H9 (cell line): ENCODE measurements around the gene ATP5IF1. TPM values are rescaled to one million over a fixed set of nuclear protein-coding genes. Genes with fewer than 3 reads are reported as not detected.

ENCODE experiments used
- DNase-seq: peaks from one replicate; pipeline ENCODE4 v3.0.0-alpha.2; 2017
- H2AFZ ChIP-seq: one replicate; pipeline ENCODE4 v1.6.1; 2013; ENCODE audit warnings: mild to moderate bottlenecking, low read length, control low read depth, moderate library complexity
- H2AK5ac ChIP-seq: 2 replicates; pipeline ENCODE4 v1.6.1; 2013; ENCODE audit warnings: low read length, control low read depth, mixed read lengths; ENCODE audit not compliant: insufficient read length
- H2BK120ac ChIP-seq: one replicate; pipeline ENCODE4 v1.6.1; 2013; ENCODE audit warnings: low read depth, mild to moderate bottlenecking, low read length, control low read depth, inconsistent platforms; ENCODE audit not compliant: poor library complexity, severe bottlenecking
- H2BK12ac ChIP-seq: 2 replicates; pipeline ENCODE4 v1.6.1; 2013; ENCODE audit warnings: low read length, control low read depth, mixed read lengths, low read depth; ENCODE audit not compliant: insufficient read length
- H2BK15ac ChIP-seq: 2 replicates; pipeline ENCODE4 v1.6.1; 2013; ENCODE audit warnings: low read depth, low read length, control low read depth
- H2BK20ac ChIP-seq: one replicate; pipeline ENCODE4 v1.6.1; 2013; ENCODE audit warnings: low read depth, mild to moderate bottlenecking, low read length, control low read depth, inconsistent platforms; ENCODE audit not compliant: poor library complexity, severe bottlenecking
- H2BK5ac ChIP-seq: 2 replicates; pipeline ENCODE4 v1.6.1; 2013; ENCODE audit warnings: low read length, control low read depth, mixed read lengths; ENCODE audit not compliant: insufficient read length
- H3K14ac ChIP-seq: 2 replicates; pipeline ENCODE4 v1.6.1; 2013; ENCODE audit warnings: low read length, control low read depth; ENCODE audit not compliant: insufficient read depth
- H3K18ac ChIP-seq: 2 replicates; pipeline ENCODE4 v1.6.1; 2013; ENCODE audit warnings: low read depth, mild to moderate bottlenecking, mixed read lengths, low read length, control low read depth; ENCODE audit not compliant: insufficient read length
- H3K23ac ChIP-seq: 2 replicates; pipeline ENCODE4 v1.6.1; 2013; ENCODE audit warnings: low read length, control low read depth, mixed read lengths, low read depth; ENCODE audit not compliant: insufficient read length
- H3K23me2 ChIP-seq: 2 replicates; pipeline ENCODE4 v1.6.1; 2013; ENCODE audit warnings: low read depth, mild to moderate bottlenecking, mixed read lengths, low read length, control low read depth; ENCODE audit not compliant: insufficient read length, poor library complexity, severe bottlenecking
- H3K27ac ChIP-seq: 2 replicates; pipeline ENCODE4 v1.5.1; 2013; ENCODE audit warnings: low read length, control low read depth, mixed read lengths, low read depth; ENCODE audit not compliant: insufficient read length
- H3K27me3 ChIP-seq: 2 replicates; pipeline ENCODE4 v1.6.1; 2013; ENCODE audit warnings: low read length, control low read depth, inconsistent platforms; ENCODE audit not compliant: insufficient read depth
- H3K4ac ChIP-seq: 2 replicates; pipeline ENCODE4 v1.6.1; 2013; ENCODE audit warnings: low read depth, mild to moderate bottlenecking, control low read depth, inconsistent platforms, low read length, moderate library complexity
- H3K4me1 ChIP-seq: 2 replicates; pipeline ENCODE4 v1.6.1; 2013; ENCODE audit warnings: low read length, control low read depth, inconsistent platforms; ENCODE audit not compliant: insufficient read depth
- H3K4me2 ChIP-seq: 2 replicates; pipeline ENCODE4 v1.6.1; 2013; ENCODE audit warnings: low read length, control low read depth, mixed read lengths; ENCODE audit not compliant: insufficient read length, insufficient read depth
- H3K56ac ChIP-seq: 2 replicates; pipeline ENCODE4 v1.6.1; 2013; ENCODE audit warnings: low read depth, mild to moderate bottlenecking, mixed read lengths, low read length, control low read depth; ENCODE audit not compliant: insufficient read length
- H3K79me1 ChIP-seq: 2 replicates; pipeline ENCODE4 v1.6.1; 2013; ENCODE audit warnings: low read depth, mild to moderate bottlenecking, moderate library complexity, low read length, control low read depth, inconsistent platforms; ENCODE audit not compliant: insufficient read depth, poor library complexity, severe bottlenecking
- H3K79me2 ChIP-seq: 2 replicates; pipeline ENCODE4 v1.6.1; 2013; ENCODE audit warnings: low read length, control low read depth, inconsistent platforms; ENCODE audit not compliant: insufficient read depth
- H3K9ac ChIP-seq: 2 replicates; pipeline ENCODE4 v1.6.1; 2013; ENCODE audit warnings: low read length, control low read depth, mixed read lengths; ENCODE audit not compliant: insufficient read length; ENCODE audit errors: extremely low read depth
- H3K9me3 ChIP-seq: one replicate; pipeline ENCODE4 v1.6.1; 2013; ENCODE audit warnings: low read depth, low read length, inconsistent platforms; ENCODE audit not compliant: control insufficient read depth
- H3T11ph ChIP-seq: one replicate; pipeline ENCODE4 v1.6.1; 2013; ENCODE audit warnings: mild to moderate bottlenecking, low read length, control low read depth, inconsistent platforms
- H4K20me1 ChIP-seq: one replicate; pipeline ENCODE4 v1.6.1; 2013; ENCODE audit not compliant: control insufficient read depth, insufficient read length, insufficient read depth
- H4K5ac ChIP-seq: 2 replicates; pipeline ENCODE4 v1.6.1; 2013; ENCODE audit warnings: low read depth, mild to moderate bottlenecking, mixed read lengths, low read length, control low read depth; ENCODE audit not compliant: insufficient read length
- H4K8ac ChIP-seq: replicated peaks from 2 replicates; pipeline ENCODE4 v1.6.1; 2013; ENCODE audit warnings: low read length, control low read depth, mixed read lengths, low read depth; ENCODE audit not compliant: insufficient read length
- H4K91ac ChIP-seq: 2 replicates; pipeline ENCODE4 v1.6.1; 2013; ENCODE audit warnings: low read depth, mild to moderate bottlenecking, moderate library complexity, mixed read lengths, low read length, control low read depth; ENCODE audit not compliant: insufficient read length
- H3K27ac Mint-ChIP-seq, 3 experiments: 2 replicates in 2 of 3; 3 replicates in 1 of 3; pipeline ENCODE4 v1.8.0; 2020 to 2021; ENCODE audit warnings: mixed read lengths in 3 of 3, mild to moderate bottlenecking in 1 of 3, moderate library complexity in 1 of 3
- H3K27me3 Mint-ChIP-seq: 2 replicates; pipeline ENCODE4 v1.8.0; 2021; ENCODE audit warnings: low read depth, mild to moderate bottlenecking, moderate library complexity, mixed read lengths
- H3K36me3 Mint-ChIP-seq, 3 experiments: 2 replicates in 2 of 3; 3 replicates in 1 of 3; pipeline ENCODE4 v1.8.0; 2020 to 2021; ENCODE audit warnings: low read depth in 3 of 3, mixed read lengths in 3 of 3; ENCODE audit not compliant: insufficient read depth in 1 of 3
- H3K4me1 Mint-ChIP-seq, 2 experiments: 2 replicates each; pipeline ENCODE4 v1.8.0; 2020; ENCODE audit warnings: mixed read lengths in 2 of 2
- H3K4me3 Mint-ChIP-seq, 2 experiments: 2 replicates in 1 of 2; 3 replicates in 1 of 2; pipeline ENCODE4 v1.8.0; 2020 to 2021; ENCODE audit warnings: mild to moderate bottlenecking in 2 of 2, mixed read lengths in 2 of 2, moderate library complexity in 1 of 2
- H3K9me3 Mint-ChIP-seq, 2 experiments: 2 replicates in 1 of 2; 3 replicates in 1 of 2; pipeline ENCODE4 v1.8.0; 2020; ENCODE audit warnings: mild to moderate bottlenecking in 2 of 2, mixed read lengths in 2 of 2, moderate library complexity in 1 of 2
- WGBS: extraction: QIAGEN DNeasy Blood & Tissue Kit; methylation state at CpG from one replicate; pipeline ENCODE4 v1.1.7; 2013; ENCODE audit warnings: missing lambda C conversion rate, low lambda C conversion rate, mixed read lengths; ENCODE audit not compliant: insufficient read length; ENCODE audit errors: extremely low coverage; 5-methylcytosine and 5-hydroxymethylcytosine counted together
- total RNA-seq: library from RNA; stranded (reverse); gene quantifications from 2 replicates; pipeline ENCODE4 v1.2.1, GENCODE V29; 2021
- TF ChIP-seq, protein P1 (sequence below): fragments of 200-600 bp; sonication (generic); conservative IDR thresholded peaks from 3 replicates; pipeline ENCODE4 v1.8.0; 2021; ENCODE audit warnings: antibody characterized with exemption, mild to moderate bottlenecking

ATP5IF1 gene
- total RNA-seq, 1 experiment from 2014 or later, result 257 TPM

DNA sequence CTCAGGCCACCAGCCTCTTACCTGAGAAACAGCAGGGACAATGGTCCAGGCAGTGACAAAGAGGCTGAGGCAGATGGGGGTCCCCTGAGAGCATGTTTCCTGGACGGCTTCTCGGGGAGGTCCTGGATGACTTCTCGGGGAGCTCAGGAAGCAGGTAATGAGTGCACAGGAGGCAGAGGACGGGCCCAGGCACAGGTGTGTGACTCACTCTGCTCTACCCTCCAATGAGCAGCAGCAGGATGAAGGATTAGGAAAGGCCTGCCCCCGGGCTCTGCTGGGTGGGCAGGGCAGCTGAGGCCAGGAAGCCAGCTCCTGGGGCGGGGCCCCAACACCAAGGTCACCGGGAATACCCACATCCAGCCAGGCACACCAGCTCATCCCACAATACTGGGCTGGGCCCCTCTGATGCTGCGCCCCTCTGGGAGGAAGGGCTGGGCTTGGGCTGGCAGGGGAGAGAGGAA lies 42.2 kb upstream of the ATP5IF1 start:
- Histone ChIP-seq H2BK20ac (no peak overlapping the region), H3K4me2 (no peak overlapping the region), H3K9ac (no peak overlapping the region), H2AFZ (no peak overlapping the region), H3K27me3 (no peaks in the 10 kb centered on the region), H4K20me1 (no peaks in the 10 kb centered on the region), H4K8ac (no peak overlapping the region), H2BK15ac (no peak overlapping the region), H3K14ac (no peak overlapping the region), H3T11ph (no peak overlapping the region), H3K79me2 (no peaks in the 10 kb centered on the region), H3K9me3 (no peaks in the 10 kb centered on the region), H4K91ac (no peak overlapping the region), H2AK5ac (no peak overlapping the region), H3K4me1 (peaks cover 7% of the 10 kb centered on the region; the same call in 1 of the 2 replicates), H2BK5ac (no peak overlapping the region), H3K27ac (no peak overlapping the region), H2BK120ac (no peak overlapping the region), H3K23ac (no peak overlapping the region), H3K4ac (no peak overlapping the region), H3K23me2 (no peaks in the 10 kb centered on the region), H2BK12ac (no peak overlapping the region), H3K18ac (no peak overlapping the region), H3K56ac (no peak overlapping the region), H4K5ac (no peak overlapping the region), H3K79me1 (no peaks in the 10 kb centered on the region)
- no peaks in the 10 kb centered on the region for H3K9me3 Mint-ChIP-seq
- peaks cover 1% of the 10 kb centered on the region; the same call in 1 of the 2 replicates for H3K27me3 Mint-ChIP-seq
- peak; percentile 93 for DNase-seq
- no peak overlapping the region; a peak in 1 of 5 replicates for H3K4me3 Mint-ChIP-seq
- H3K27ac Mint-ChIP-seq, result peak overlapping the region; percentile 27 to 59 (median 52); a peak in 1 of 7 replicates
- TF ChIP-seq, protein P1, sequence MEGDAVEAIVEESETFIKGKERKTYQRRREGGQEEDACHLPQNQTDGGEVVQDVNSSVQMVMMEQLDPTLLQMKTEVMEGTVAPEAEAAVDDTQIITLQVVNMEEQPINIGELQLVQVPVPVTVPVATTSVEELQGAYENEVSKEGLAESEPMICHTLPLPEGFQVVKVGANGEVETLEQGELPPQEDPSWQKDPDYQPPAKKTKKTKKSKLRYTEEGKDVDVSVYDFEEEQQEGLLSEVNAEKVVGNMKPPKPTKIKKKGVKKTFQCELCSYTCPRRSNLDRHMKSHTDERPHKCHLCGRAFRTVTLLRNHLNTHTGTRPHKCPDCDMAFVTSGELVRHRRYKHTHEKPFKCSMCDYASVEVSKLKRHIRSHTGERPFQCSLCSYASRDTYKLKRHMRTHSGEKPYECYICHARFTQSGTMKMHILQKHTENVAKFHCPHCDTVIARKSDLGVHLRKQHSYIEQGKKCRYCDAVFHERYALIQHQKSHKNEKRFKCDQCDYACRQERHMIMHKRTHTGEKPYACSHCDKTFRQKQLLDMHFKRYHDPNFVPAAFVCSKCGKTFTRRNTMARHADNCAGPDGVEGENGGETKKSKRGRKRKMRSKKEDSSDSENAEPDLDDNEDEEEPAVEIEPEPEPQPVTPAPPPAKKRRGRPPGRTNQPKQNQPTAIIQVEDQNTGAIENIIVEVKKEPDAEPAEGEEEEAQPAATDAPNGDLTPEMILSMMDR, result no peak
- H3K36me3 Mint-ChIP-seq, result peaks cover 0 to 6% (median 2%) of the 10 kb centered on the region in 3 experiments; a peak in 4 of 7 replicates
- WGBS, result no CpG with 5 or more reads among the region's 8 CpGs
- H3K4me1 Mint-ChIP-seq, result peaks cover 39 to 41% of the 10 kb centered on the region in 2 experiments
